SK-N-SH (cell line): ENCODE data around the gene HBQ1. TPM values are rescaled to one million over a fixed set of nuclear protein-coding genes. Genes with fewer than 3 reads are reported as not detected.

Experiments
- CTCF ChIA-PET: fragments of 300-600, 350-600 bp; formaldehyde crosslinking; extraction: SDS; loops from one replicate; lab custom pipeline; 2021; lab: Yijun Ruan, JAX
- POLR2A ChIA-PET: fragments of 350-600 bp; sonication (Branson Sonifier 250); formaldehyde crosslinking; extraction: SDS; loops from one replicate; lab custom pipeline; 2020; ENCODE audit warnings: antibody characterized with exemption, inconsistent platforms; lab: Yijun Ruan, JAX
- DNase-seq: peaks from one replicate; pipeline ENCODE4 v3.0.0; 2012
- H2AFZ ChIP-seq: fragments of 200-600 bp; sonication (generic); 2 replicates; pipeline ENCODE4 v1.8.1; 2016; ENCODE audit warnings: antibody characterized with exemption, mild to moderate bottlenecking, low read depth
- H3F3A ChIP-seq: fragments of 200-600 bp; sonication (generic); replicated peaks from 2 replicates; pipeline ENCODE3; 2016; ENCODE audit warnings: antibody characterized with exemption, mild to moderate bottlenecking; ENCODE audit not compliant: insufficient read depth
- H3K27ac ChIP-seq, 2 experiments: fragments of 200-500 bp in 1 of 2; fragments of 200-600 bp in 1 of 2; sonication (Bioruptor generic) in 1 of 2; sonication (generic), shearing (Covaris generic) in 1 of 2; 2 replicates each; pipeline versions ENCODE4 v1.5.1 to v1.6.1; 2014 to 2016; ENCODE audit warnings: low read depth in 2 of 2, inconsistent platforms in 1 of 2, low read length in 1 of 2, mild to moderate bottlenecking in 1 of 2, mixed read lengths in 1 of 2
- H3K27me3 ChIP-seq: fragments of 200-600 bp; sonication (generic), shearing (Covaris generic); 2 replicates; pipeline ENCODE4 v1.6.1; 2016; ENCODE audit warnings: mixed run types; ENCODE audit not compliant: insufficient read depth
- H3K36me3 ChIP-seq, 2 experiments: fragments of 200-500 bp in 1 of 2; fragments of 200-600 bp in 1 of 2; sonication (Bioruptor generic) in 1 of 2; sonication (generic) in 1 of 2; replicated peaks in 1 of 2; 2 replicates each; pipeline versions ENCODE3 to v1.5.1; 2014 to 2016; ENCODE audit warnings: low read length in 1 of 2, mild to moderate bottlenecking in 1 of 2; ENCODE audit not compliant: insufficient read depth in 2 of 2, control insufficient read depth in 1 of 2
- H3K4me1 ChIP-seq, 2 experiments: fragments of 200-500 bp in 1 of 2; fragments of 200-600 bp in 1 of 2; sonication (Bioruptor generic) in 1 of 2; sonication (generic), shearing (Covaris generic) in 1 of 2; 2 replicates each; pipeline versions ENCODE4 v1.5.1 to v1.6.1; 2014 to 2016; ENCODE audit warnings: low read depth in 1 of 2, low read length in 1 of 2, mixed run types in 1 of 2; ENCODE audit not compliant: insufficient read depth in 2 of 2, control insufficient read depth in 1 of 2
- H3K4me2 ChIP-seq: fragments of 200-600 bp; sonication (generic), shearing (Covaris generic); 2 replicates; pipeline ENCODE4 v1.6.1; 2017; ENCODE audit warnings: mixed run types
- H3K4me3 ChIP-seq, 2 experiments: fragments of 200-500 bp in 1 of 2; fragments of 200-600 bp in 1 of 2; sonication (Bioruptor generic) in 1 of 2; sonication (generic), shearing (Covaris generic) in 1 of 2; 2 replicates each; pipeline versions ENCODE4 v1.5.1 to v1.8.1; 2014 to 2016; ENCODE audit warnings: low read depth in 2 of 2, inconsistent platforms in 1 of 2, low read length in 1 of 2, mild to moderate bottlenecking in 1 of 2, mixed read lengths in 1 of 2, moderate library complexity in 1 of 2
- H3K79me2 ChIP-seq: fragments of 200-600 bp; sonication (generic); 2 replicates; pipeline ENCODE4 v1.8.1; 2017; ENCODE audit warnings: mild to moderate bottlenecking; ENCODE audit not compliant: insufficient read depth
- H3K9ac ChIP-seq: fragments of 200-600 bp; sonication (generic); 2 replicates; pipeline ENCODE4 v1.6.1; 2017; ENCODE audit warnings: mixed run types
- H3K9me2 ChIP-seq: fragments of 200-600 bp; sonication (generic); 2 replicates; pipeline ENCODE4 v1.6.1; 2017; ENCODE audit warnings: mixed run types
- H3K9me3 ChIP-seq: fragments of 200-600 bp; sonication (generic); 2 replicates; pipeline ENCODE4 v1.6.1; 2017; ENCODE audit warnings: mixed run types, mild to moderate bottlenecking, moderate library complexity
- H4K20me1 ChIP-seq: fragments of 200-600 bp; sonication (generic); 2 replicates; pipeline ENCODE4 v1.6.1; 2017; ENCODE audit warnings: mild to moderate bottlenecking, mixed run types; ENCODE audit not compliant: insufficient read depth
- CHD2 ChIP-seq: fragments of 150-350 bp; IDR thresholded peaks from 2 replicates; pipeline ENCODE4 v1.6.1; 2018; ENCODE audit warnings: low read length; ENCODE audit not compliant: partially characterized antibody
- EP300 ChIP-seq, 2 experiments: IDR thresholded peaks; 2 replicates each; pipeline versions ENCODE4 v1.4.0 to v1.6.1; 2012; ENCODE audit warnings: borderline replicate concordance in 1 of 2, low read depth in 1 of 2, low read length in 1 of 2
- FOXM1 ChIP-seq: IDR thresholded peaks from 2 replicates; pipeline ENCODE4 v1.4.0; 2012; ENCODE audit warnings: low read depth, mild to moderate bottlenecking
- GATA2 ChIP-seq: sonication (generic); formaldehyde crosslinking; IDR thresholded peaks from 2 replicates; pipeline ENCODE4 v1.5.0; 2020; ENCODE audit warnings: mild to moderate bottlenecking, missing genetic modification reagents
- IRF3 ChIP-seq: fragments of 150-350 bp; IDR thresholded peaks from 2 replicates; pipeline ENCODE4 v1.6.1; 2016; ENCODE audit warnings: mild to moderate bottlenecking, low read depth, low read length
- JUND ChIP-seq: IDR thresholded peaks from 2 replicates; pipeline ENCODE4 v1.4.0; 2012
- MAX ChIP-seq: IDR thresholded peaks from 2 replicates; pipeline ENCODE4 v1.4.0; 2012; ENCODE audit warnings: low read depth
- MEF2A ChIP-seq: IDR thresholded peaks from 2 replicates; pipeline ENCODE4 v1.4.0; 2012; ENCODE audit warnings: low read depth, borderline replicate concordance
- NFIC ChIP-seq: IDR thresholded peaks from 2 replicates; pipeline ENCODE4 v1.4.0; 2012; ENCODE audit warnings: borderline replicate concordance
- RXRA ChIP-seq: IDR thresholded peaks from 2 replicates; pipeline ENCODE4 v1.4.0; 2012; ENCODE audit warnings: low read depth, mild to moderate bottlenecking, borderline replicate concordance
- SIN3A ChIP-seq: IDR thresholded peaks from 2 replicates; pipeline ENCODE4 v1.6.1; 2012; ENCODE audit warnings: low read depth, mild to moderate bottlenecking, low read length, moderate library complexity, borderline replicate concordance
- TCF12 ChIP-seq: IDR thresholded peaks from 2 replicates; pipeline ENCODE4 v1.4.0; 2012
- TEAD4 ChIP-seq: IDR thresholded peaks from 2 replicates; pipeline ENCODE4 v1.4.0; 2012; ENCODE audit warnings: mild to moderate bottlenecking, borderline replicate concordance; ENCODE audit not compliant: insufficient read depth
- WGBS: methylation state at CpG from one replicate; pipeline ENCODE4 v1.1.6; 2017; ENCODE audit warnings: low lambda C conversion rate; 5-methylcytosine and 5-hydroxymethylcytosine counted together
- polyA plus RNA-seq, 3 experiments: library from polyadenylated mRNA; depleted of rRNA; stranded (reverse); fragments of >200 nt; gene quantifications; 2 replicates each; pipeline ENCODE4 v1.2.3, GENCODE V29; 2012
- TF ChIP-seq, protein P1 (sequence below): IDR thresholded peaks from 2 replicates; pipeline ENCODE4 v1.4.0; 2012; ENCODE audit warnings: low read depth, borderline replicate concordance

The HBQ1 gene
- polyA plus RNA-seq, 1 of the 3 experiments (the other 2 are of a cell fraction), result 5.2 TPM

DNA sequence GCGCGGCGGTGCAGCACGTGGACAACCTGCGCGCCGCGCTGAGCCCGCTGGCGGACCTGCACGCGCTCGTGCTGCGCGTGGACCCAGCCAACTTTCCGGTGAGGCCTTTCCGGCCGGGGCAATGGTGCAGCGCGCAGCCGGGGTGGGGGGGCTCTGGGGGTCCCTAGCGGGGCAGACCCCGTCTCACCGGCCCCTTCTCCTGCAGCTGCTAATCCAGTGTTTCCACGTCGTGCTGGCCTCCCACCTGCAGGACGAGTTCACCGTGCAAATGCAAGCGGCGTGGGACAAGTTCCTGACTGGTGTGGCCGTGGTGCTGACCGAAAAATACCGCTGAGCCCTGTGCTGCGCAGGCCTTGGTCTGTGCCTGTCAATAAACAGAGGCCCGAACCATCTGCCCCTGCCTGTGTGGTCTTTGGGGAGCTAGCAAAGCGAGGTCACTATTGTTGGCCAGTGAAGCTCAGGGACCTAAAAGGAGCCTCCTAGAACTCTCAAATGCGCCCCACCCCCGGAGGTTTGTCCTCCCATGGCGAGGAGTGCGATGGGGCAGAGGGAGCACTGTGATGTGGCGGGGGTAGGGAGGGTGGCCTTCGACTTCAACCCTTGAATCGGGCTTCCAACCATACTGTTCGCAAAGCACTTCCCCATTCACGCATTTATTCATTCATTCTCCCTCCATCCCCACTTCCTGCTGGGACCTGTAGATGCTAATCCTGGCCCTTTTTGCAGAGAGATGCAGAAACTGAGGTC is 13.7 kb upstream of the HBQ1 start:
- H3K9ac ChIP-seq, result no peak overlapping the region
- H3K36me3 ChIP-seq, result no peaks in the 10 kb centered on the region
- TF ChIP-seq MAX (no peak), FOXM1 (no peak), JUND (no peak), RXRA (no peak), TCF12 (no peak), EP300 (IDR thresholded peaks at IDR 0.05; ENCODE audit: borderline replicate concordance in 1 of 2, low read depth in 1 of 2, low read length in 1 of 2) (no peak), GATA2 (no peak), TEAD4 (no peak), IRF3 (no peak), MEF2A (no peak)
- TF ChIP-seq, protein P1, sequence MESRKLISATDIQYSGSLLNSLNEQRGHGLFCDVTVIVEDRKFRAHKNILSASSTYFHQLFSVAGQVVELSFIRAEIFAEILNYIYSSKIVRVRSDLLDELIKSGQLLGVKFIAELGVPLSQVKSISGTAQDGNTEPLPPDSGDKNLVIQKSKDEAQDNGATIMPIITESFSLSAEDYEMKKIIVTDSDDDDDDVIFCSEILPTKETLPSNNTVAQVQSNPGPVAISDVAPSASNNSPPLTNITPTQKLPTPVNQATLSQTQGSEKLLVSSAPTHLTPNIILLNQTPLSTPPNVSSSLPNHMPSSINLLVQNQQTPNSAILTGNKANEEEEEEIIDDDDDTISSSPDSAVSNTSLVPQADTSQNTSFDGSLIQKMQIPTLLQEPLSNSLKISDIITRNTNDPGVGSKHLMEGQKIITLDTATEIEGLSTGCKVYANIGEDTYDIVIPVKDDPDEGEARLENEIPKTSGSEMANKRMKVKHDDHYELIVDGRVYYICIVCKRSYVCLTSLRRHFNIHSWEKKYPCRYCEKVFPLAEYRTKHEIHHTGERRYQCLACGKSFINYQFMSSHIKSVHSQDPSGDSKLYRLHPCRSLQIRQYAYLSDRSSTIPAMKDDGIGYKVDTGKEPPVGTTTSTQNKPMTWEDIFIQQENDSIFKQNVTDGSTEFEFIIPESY, result no peak
- H3K4me1 ChIP-seq, result peaks cover 0 to 13% of the 10 kb centered on the region in 2 experiments; a peak in 1 of 4 replicates
- ChIA-PET POLR2A (no interaction called here), CTCF (interaction anchor here (1.0 to 2.8 kb wide), 7 partner anchors 10 to 195 kb away, joined by 3 to 18 read pairs (median 5); partner anchors contain the start of gene HBQ1)
- H4K20me1 ChIP-seq, result peaks cover 4% of the 10 kb centered on the region; the same call in 1 of the 2 replicates
- no peaks in the 10 kb centered on the region for H3K9me2 ChIP-seq
- H3K27ac ChIP-seq, result no peak overlapping the region
- H3K27me3 ChIP-seq, result peaks cover 28% of the 10 kb centered on the region
- H3F3A ChIP-seq, result no peaks in the 10 kb centered on the region
- WGBS, result 61% methylated on average over 18 of the region's 45 CpGs
- no peak overlapping the region for H2AFZ ChIP-seq
- no peak for DNase-seq
- no peak overlapping the region; a peak in 1 of 4 replicates for H3K4me3 ChIP-seq
- no peak overlapping the region for H3K4me2 ChIP-seq
- H3K79me2 ChIP-seq, result no peaks in the 10 kb centered on the region
- no peaks in the 10 kb centered on the region for H3K9me3 ChIP-seq

- H3K4me3 ChIP-seq, result no peak overlapping the region
- H3K4me1 ChIP-seq, result peaks cover 0 to 13% of the 10 kb centered on the region in 2 experiments; a peak in 1 of 4 replicates
- H3K9me3 ChIP-seq, result no peaks in the 10 kb centered on the region
- peaks cover 4% of the 10 kb centered on the region; the same call in 1 of the 2 replicates for H4K20me1 ChIP-seq
- peaks cover 28% of the 10 kb centered on the region for H3K27me3 ChIP-seq
- H3K36me3 ChIP-seq, result no peaks in the 10 kb centered on the region
- WGBS, result 54% methylated on average over 8 of the region's 11 CpGs
- H3F3A ChIP-seq, result no peaks in the 10 kb centered on the region
- no peaks in the 10 kb centered on the region for H3K9me2 ChIP-seq
- no peaks in the 10 kb centered on the region for H3K79me2 ChIP-seq
- TF ChIP-seq NFIC, result no peak
- TF ChIP-seq CHD2, result no peak
- no peak for TF ChIP-seq MEF2A
- no peak for TF ChIP-seq SIN3A
- no peak for TF ChIP-seq TEAD4
- H3K27ac ChIP-seq, result no peak overlapping the region
- H3K4me2 ChIP-seq, result no peak overlapping the region
- POLR2A ChIA-PET, result no interaction called here
- no peak for DNase-seq
- CTCF ChIA-PET, result interaction anchor here (2.5 to 2.8 kb wide), 3 partner anchors 13 to 60 kb away, joined by 16 to 28 read pairs (median 18); partner anchors contain the start of gene HBQ1
- H3K9ac ChIP-seq, result no peak overlapping the region
- no peak overlapping the region for H2AFZ ChIP-seq
Observed at GRCh38 chr16:167122-167690, 13.1 kb upstream of the HBQ1 start.
